Activated effector memory CD4-positive, alpha-beta T cell treated with Interleukin-2 at 50 U/mL for 16 hours (primary cell): Measurements from ENCODE around the gene PTCRA.
A peak's percentile ranks its signal among the peaks of the same experiment; 100 is the strongest.
"Not testable (repeated sequence)": the region's sequence is repeated elsewhere in the genome, so short reads cannot be mapped to it uniquely, and the experiment has no call there.

Experiments
- DNase-seq: peaks from one replicate; pipeline ENCODE4 v3.0.0-alpha.2; 2020

PTCRA gene

GRCh38 chr6:42942444-42942843 is 26.6 kb downstream of the PTCRA start:
- DNase-seq: no peak

GRCh38 chr6:42947950-42948349 is 32.1 kb downstream of the PTCRA start:
- no peak for DNase-seq

- no peak for DNase-seq
These were observed 36.5 kb downstream of the PTCRA start for GRCh38 chr6:42952389-42952788.

GRCh38 chr6:42954405-42954804 is 38.6 kb downstream of the PTCRA start:
- DNase-seq: not testable (repeated sequence)

GRCh38 chr6:42958125-42958524 is 42.3 kb downstream of the PTCRA start:
- no peak for DNase-seq

GRCh38 chr6:42959917-42960242 is 44.0 kb downstream of the PTCRA start:
- no peak for DNase-seq

GRCh38 chr6:42960243-42961019 is 44.6 kb downstream of the PTCRA start, which contains the start of gene GNMT:
Gene GNMT, plus strand, starts transcription at chr6:42960754. Its CDS starts 14 bp downstream, at chr6:42960768.
- DNase-seq: peak; percentile 6

- DNase-seq: no peak
These were observed 45.2 kb downstream of the PTCRA start for GRCh38 chr6:42961020-42961470.

GRCh38 chr6:42962096-42962495 is 46.2 kb downstream of the PTCRA start:
- no peak for DNase-seq

- DNase-seq: no peak
These were observed 46.8 kb downstream of the PTCRA start for GRCh38 chr6:42962502-42963178.

- no peak for DNase-seq
These were observed 47.5 kb downstream of the PTCRA start for GRCh38 chr6:42963179-42963854.

GRCh38 chr6:42963855-42964605 is 48.2 kb downstream of the PTCRA start:
- no peak for DNase-seq

GRCh38 chr6:42966571-42966970 is 50.7 kb downstream of the PTCRA start:
- no peak for DNase-seq

GRCh38 chr6:42967228-42967627 is 51.4 kb downstream of the PTCRA start:
- DNase-seq: no peak

GRCh38 chr6:42968126-42968701 is 52.4 kb downstream of the PTCRA start:
- no peak for DNase-seq

GRCh38 chr6:42968783-42969182 is 52.9 kb downstream of the PTCRA start:
- DNase-seq: no peak

GRCh38 chr6:42969431-42969830 is 53.6 kb downstream of the PTCRA start:
- no peak for DNase-seq

GRCh38 chr6:42969934-42970333 is 54.1 kb downstream of the PTCRA start:
- no peak for DNase-seq

- DNase-seq: no peak
These were observed 55.2 kb downstream of the PTCRA start for GRCh38 chr6:42970871-42971612.

- DNase-seq: no peak
These were observed 56.0 kb downstream of the PTCRA start for GRCh38 chr6:42971746-42972327.

- no peak for DNase-seq
These were observed 58.1 kb downstream of the PTCRA start for GRCh38 chr6:42973926-42974325.
